GM13976 (cell line): ENCODE results near the gene NPTXR.

Experiments used
- DNase-seq: peaks from one replicate; pipeline ENCODE4 v3.0.0; 2012; ENCODE audit warnings: low spot score
- in situ Hi-C: fragments of 300-500 bp; cut with MboI; formaldehyde crosslinking; loops from one replicate; pipeline ENCODE4 v1.12.0; 2022; ENCODE audit warnings: low sequenced_read_pairs, mixed read lengths, inconsistent platforms; ENCODE audit not compliant: unreplicated experiment
- TF ChIP-seq, protein P1 (sequence below): IDR thresholded peaks from 2 replicates; pipeline ENCODE4 v1.5.1; 2012; ENCODE audit warnings: borderline replicate concordance, mild to moderate bottlenecking; ENCODE audit not compliant: insufficient read depth; ENCODE audit errors: extremely low read depth, missing control alignments, control extremely low read depth

Gene NPTXR

DNA sequence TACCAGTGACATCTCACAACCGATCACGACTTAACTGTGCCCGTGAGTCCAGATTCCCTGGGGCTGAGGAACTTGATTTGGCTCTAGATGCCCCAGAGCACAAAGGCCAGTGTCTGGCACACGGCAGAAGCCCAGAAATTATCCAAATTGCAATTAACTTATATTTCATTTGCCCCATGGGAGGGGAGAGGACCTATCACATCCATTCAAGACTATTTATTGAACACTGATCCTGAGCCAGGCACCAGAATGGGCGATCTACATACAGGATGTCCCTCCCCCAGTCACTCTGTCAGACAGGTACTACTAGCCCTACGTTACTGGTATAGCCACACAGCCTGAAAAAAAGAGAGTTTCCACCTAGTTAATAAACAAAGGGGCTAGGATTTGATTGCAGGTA is 55.0 kb downstream of the NPTXR start:
- DNase-seq: no peak
- TF ChIP-seq, protein P1, sequence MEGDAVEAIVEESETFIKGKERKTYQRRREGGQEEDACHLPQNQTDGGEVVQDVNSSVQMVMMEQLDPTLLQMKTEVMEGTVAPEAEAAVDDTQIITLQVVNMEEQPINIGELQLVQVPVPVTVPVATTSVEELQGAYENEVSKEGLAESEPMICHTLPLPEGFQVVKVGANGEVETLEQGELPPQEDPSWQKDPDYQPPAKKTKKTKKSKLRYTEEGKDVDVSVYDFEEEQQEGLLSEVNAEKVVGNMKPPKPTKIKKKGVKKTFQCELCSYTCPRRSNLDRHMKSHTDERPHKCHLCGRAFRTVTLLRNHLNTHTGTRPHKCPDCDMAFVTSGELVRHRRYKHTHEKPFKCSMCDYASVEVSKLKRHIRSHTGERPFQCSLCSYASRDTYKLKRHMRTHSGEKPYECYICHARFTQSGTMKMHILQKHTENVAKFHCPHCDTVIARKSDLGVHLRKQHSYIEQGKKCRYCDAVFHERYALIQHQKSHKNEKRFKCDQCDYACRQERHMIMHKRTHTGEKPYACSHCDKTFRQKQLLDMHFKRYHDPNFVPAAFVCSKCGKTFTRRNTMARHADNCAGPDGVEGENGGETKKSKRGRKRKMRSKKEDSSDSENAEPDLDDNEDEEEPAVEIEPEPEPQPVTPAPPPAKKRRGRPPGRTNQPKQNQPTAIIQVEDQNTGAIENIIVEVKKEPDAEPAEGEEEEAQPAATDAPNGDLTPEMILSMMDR: no peak
- in situ Hi-C loops: no loop called here

GRCh38 chr22:38788021-38788816 is 55.6 kb downstream of the NPTXR start:
- in situ Hi-C loops: no loop called here
- TF ChIP-seq, protein P1: no peak
- no peak for DNase-seq

DNA sequence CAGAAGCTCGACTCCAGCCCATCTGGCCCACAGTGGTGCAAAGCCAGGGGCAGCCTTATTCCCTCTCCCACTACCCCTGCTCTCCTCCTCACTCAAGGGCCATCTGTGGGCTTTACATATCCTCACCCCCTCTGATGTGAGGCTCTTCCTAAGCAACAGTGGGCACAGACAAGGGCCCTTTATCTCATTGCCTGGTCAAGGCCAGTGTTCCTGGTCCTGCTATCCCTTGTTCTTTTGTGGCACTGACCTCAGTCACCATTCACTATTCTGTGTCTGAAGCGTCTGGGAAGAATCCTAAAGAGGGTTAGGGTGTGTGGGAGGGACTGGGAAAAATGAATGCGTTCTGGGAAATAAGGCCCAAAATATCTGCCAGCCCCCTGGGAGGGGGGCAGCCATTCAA is 57.2 kb downstream of the NPTXR start:
- TF ChIP-seq, protein P1: no peak
- DNase-seq: no peak
- in situ Hi-C loops: no loop called here

DNA sequence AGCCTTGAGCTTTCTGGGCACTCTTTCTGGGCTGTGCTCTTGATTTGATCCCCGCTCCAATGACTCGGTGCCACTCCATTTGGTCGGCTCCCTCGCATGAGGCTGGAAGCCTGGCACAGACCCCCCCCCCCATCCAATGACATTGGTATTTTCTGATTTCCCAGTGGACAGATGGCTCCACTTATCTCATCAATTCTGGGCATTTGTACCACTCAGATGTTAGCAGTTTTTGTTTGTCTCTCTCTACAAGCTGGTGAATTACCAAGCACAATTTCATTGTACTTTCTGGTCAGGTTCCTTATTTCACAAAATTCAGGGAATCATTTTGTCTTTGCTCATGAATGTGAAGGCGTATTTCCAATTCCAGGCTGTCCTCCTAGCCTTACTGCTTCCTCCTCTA is 59.0 kb downstream of the NPTXR start:
- in situ Hi-C loops: no loop called here
- TF ChIP-seq, protein P1: no peak
- no peak for DNase-seq

DNA sequence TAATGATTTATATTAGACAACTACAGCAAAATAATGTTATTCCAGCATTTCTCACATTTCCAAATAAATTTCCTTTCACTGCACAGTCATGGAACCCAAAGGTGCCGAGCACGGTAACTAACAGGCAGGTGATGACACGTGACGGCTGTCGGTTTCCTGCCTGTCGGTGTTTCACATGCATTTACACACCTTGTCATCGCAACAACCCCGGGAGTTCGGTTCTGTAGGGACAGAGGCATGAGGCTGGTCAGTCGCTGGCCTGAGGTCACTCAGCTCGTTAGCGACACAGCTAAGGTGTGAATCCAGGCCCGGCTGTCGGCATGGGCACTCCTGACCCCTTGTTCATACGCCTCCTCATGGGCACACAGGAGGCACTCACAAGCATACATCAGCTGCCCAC is 59.8 kb downstream of the NPTXR start:
- in situ Hi-C loops: no loop called here
- TF ChIP-seq, protein P1: no peak
- no peak for DNase-seq

GRCh38 chr22:38783095-38783615 is 60.7 kb downstream of the NPTXR start:
- TF ChIP-seq, protein P1: no peak
- in situ Hi-C loops: no loop called here
- no peak for DNase-seq
